HEK293T (cell line): ENCODE measurements around the gene HOXC9.

Source experiments
- ARNT ChIP-seq: fragments of 450-650 bp; IDR thresholded peaks from 2 replicates; pipeline ENCODE4 v1.6.1; 2017; ENCODE audit warnings: mild to moderate bottlenecking
- FOXA1 ChIP-seq: fragments of 450-650 bp; IDR thresholded peaks from 2 replicates; pipeline ENCODE4 v1.6.1; 2016; ENCODE audit warnings: mild to moderate bottlenecking
- FOXK2 ChIP-seq: fragments of 450-650 bp; IDR thresholded peaks from 2 replicates; pipeline ENCODE4 v1.6.1; 2016; ENCODE audit warnings: mild to moderate bottlenecking
- FOXM1 ChIP-seq: fragments of 450-650 bp; IDR thresholded peaks from 2 replicates; pipeline ENCODE4 v1.6.1; 2017; ENCODE audit warnings: mild to moderate bottlenecking, borderline replicate concordance
- LEF1 ChIP-seq: fragments of 450-650 bp; IDR thresholded peaks from 2 replicates; pipeline ENCODE4 v1.6.1; 2017; ENCODE audit warnings: mild to moderate bottlenecking, borderline replicate concordance
- SP1 ChIP-seq: fragments of 450-650 bp; IDR thresholded peaks from 2 replicates; pipeline ENCODE4 v1.6.1; 2017
- SUZ12 ChIP-seq: fragments of 450-650 bp; IDR thresholded peaks from 2 replicates; pipeline ENCODE4 v1.6.1; 2016; ENCODE audit warnings: mild to moderate bottlenecking

DNA sequence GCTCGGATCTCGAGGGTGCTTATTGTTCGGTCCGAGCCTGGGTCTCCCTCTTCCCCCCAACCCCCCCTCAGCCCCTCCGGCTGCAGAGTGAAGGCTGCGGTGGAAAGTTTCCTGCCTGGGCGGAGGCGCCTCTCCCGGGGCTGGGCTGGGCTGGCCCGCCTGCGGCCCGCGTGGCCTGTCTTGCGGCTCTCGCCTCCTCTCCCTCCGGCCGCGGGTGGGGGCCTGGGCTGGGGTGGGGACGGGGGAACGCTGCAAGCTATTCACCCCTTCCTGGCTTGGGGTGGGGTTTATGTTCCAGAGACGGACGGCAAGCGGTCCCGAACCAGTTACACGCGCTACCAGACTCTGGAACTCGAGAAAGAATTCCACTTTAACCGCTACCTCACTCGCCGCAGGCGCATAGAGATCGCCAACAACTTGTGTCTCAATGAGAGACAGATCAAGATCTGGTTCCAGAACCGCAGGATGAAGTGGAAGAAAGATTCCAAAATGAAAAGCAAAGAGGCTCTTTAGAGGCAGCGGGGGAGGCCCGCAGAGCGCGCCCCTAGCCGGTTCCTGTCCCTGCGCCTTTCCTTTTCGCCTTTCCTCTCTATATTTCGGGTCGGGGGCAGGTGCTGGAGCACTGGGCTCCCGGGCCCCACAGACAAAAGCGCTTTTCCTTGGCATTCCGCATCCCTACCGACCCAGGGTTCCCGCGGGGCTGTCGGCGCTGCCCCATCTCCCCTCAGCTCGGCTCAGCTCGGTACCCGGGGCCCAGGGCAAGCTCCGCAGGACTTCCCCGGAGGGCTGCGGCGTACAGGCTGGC lies 34.2 kb downstream of the HOXC9 start:
- no peak for TF ChIP-seq SUZ12
- TF ChIP-seq FOXK2 = no peak
- no peak for TF ChIP-seq LEF1
- TF ChIP-seq SP1 = no peak
- TF ChIP-seq FOXM1 = no peak
- TF ChIP-seq ARNT = no peak
- TF ChIP-seq FOXA1 = no peak
